Activated CD8-positive, alpha-beta memory T cell treated with anti-CD3 and anti-CD28 coated beads for 4 hours (primary cell): ENCODE results near the gene RNU1-3.
A peak's percentile ranks its signal among the peaks of the same experiment; 100 is the strongest.
"Not testable (repeated sequence)": the region's sequence is repeated elsewhere in the genome, so short reads cannot be mapped to it uniquely, and the experiment has no call there.

ENCODE experiments used
- DNase-seq, 2 donors: peaks; one replicate each; pipeline ENCODE4 v3.0.0-alpha.2; 2020; ENCODE audit warnings: low read depth in 2 of 2

The RNU1-3 gene

DNA sequence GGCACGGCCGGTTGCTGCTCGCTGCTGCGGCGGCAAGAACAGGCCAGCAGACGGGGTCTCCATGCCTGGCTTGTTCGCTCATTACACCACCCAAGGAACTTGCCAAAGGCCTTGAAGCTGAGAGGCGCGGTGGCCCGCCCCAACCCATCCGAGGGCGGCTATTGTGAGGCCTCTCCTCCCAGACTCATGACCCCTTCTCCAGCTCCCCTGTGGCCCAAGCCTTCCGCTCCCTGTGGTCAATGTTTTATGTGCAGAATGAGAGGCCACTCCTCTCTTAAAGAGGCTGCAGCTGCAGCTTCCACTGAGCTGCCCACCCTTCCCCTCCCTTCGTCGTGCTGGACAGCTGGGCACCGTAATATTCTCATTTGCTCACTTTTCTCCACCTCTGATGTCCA is 27.6 kb upstream of the RNU1-3 start:
- DNase-seq: not testable (repeated sequence)

DNA sequence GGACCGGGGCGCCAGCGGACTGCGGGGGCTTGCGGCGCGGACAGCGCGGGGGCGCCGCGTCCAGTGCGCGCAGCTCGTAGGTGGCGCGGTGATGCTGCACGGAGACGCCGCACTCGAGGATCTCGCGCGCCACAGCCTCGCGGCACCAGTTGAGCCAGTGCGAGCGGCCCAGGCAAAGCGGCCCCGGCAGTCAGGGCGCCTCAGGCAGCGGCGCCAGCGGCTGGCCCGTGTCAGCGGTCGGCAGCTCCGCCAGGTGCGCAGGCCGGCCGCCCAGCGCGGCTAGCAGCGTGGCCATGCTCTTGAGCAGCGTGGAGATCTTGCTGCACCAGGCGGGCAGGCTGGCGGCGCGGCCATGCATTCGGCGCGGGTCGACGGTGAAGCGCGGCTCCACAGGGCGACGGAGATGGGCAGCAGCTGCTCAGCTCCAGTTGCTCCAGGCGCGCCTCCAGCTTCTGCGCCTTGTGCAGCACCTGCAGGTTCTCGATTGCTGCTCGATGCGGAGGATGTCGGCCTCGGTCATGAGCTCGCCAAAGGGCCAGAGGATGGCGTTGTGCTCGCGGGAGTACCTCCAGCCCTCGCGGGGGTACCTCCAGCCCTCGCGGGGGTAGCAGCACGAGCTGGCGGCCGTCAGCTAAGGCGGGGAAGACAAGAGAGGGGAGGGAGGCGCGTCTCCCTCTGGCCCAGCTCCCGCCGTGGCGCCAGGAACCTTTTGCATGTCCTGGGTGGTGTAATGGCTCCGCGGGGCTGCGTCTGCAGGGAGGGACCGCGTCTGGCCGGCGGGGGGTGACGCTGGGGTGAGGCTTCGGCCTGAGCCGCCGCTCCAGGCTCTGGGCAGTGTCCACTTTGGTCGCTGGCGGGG is 26.9 kb upstream of the RNU1-3 start:
- not testable (repeated sequence) for DNase-seq

- DNase-seq: not testable (repeated sequence)
Measured at GRCh38 chr1:16692717-16693448, 26.1 kb upstream of the RNU1-3 start.

DNA sequence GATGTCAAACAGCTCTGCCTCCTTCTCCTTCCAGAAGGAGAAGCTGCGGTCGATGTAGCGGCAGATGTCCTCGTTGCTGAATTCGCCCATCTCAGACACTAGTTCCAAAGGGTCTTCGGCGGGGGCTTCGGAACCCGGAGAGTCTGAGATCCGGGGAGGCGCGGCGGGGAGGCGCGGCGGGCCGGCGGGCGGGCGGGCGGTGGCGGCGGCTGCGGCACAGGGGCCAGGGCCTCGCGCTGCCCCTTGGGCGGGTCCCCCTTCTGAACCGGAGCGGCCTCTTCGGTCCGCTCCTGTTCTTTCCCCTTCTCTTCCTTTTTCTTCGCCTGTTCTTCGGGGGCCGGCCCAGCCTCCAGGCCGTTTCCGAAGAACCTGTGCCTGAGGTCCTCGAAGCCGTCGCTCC is 25.5 kb upstream of the RNU1-3 start:
- not testable (repeated sequence) for DNase-seq

DNA sequence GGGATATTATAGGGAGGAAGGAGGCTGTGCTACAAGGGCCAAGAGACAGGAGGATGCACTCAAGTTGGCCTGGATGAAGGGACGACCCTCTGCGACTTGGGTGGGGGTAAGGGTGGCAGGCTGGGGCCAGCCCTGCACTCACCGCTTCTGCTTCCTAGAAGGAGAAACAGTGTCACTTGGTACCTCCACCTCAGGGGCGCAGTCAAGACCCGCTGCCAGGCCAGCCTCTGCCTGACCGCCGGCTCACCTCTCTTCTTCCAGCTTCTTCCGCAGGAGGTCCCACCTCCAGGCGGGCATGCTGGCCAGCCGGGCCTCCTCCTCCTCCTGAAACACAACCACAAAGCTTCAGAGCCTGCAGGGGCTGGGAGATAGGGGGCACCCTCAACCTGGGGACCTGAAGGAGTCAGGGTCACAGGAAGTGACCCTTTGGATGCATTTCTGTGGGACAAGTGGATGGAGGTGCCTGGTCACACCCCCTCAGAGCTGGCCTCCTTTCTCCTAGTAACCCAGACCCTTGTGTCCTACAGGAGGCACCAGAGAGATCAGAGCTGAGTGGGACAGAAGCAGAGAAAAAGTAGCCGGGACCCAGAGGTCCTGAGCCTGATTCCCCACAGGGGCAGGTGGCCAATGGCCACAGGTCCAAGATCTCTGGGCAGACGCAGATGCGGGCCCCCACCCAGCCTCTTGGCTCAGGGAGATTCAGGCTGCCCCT is 24.4 kb upstream of the RNU1-3 start:
- not testable (repeated sequence) for DNase-seq

DNA sequence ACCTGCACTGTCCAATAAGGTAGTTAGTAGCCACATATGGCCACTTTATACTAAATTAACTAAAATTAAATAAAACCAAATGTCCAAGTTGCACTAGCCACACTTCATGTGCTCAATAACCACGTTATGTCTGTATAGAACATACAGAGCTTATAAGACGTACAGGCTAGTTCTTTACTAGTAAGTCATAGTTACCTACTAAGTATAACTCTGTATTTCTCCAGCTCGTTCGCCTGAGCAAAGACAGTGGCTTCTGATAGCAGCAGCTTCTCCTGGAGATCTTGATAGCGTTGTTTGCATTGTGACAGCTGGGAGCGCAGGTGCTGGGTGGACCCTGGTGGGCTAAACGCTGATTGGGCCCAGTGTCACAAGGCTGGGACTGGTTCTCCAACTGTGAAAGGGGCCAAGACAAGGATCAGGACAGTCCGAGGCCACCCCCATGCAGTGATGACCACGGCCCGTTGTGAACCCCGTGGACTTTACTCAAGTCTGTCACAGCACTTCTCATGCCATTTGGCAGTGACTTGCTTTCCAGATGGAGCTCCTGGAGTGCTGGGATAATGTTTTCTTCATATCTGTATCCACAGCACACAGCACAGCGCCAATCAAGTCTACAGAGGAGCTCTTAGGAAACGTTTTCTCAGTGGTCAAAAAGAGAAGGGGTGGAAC is 20.5 kb upstream of the RNU1-3 start:
- DNase-seq: not testable (repeated sequence)

- DNase-seq: not testable (repeated sequence)
Measured at GRCh38 chr1:16685445-16686371, 19.0 kb upstream of the RNU1-3 start.

DNA sequence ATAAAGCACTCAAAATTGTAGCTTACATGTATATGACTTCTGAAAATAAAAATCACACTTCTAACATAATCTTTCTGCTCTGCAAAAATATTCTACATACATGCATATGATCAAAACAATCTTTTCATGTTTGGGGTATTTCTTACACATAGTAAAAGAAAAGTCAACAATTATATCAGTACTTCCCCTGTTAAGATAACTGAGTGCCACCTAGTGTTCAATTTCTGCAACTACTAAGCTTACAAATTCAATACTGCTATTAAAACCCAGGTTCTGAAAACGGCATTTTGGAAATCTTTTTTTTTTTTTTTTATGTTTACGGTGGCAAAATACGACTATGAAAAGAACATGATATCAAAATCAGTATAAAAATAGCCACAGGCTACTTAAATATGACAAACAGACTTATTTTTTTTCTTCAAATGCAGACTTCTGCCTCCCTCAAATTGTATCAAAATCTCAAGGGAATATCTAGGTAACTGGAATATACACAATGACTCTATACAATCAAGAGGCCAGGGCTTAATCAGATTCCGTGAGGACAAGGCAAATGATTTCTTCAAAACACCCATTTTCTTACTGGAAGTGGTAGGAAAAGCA is 18.1 kb upstream of the RNU1-3 start:
- DNase-seq: not testable (repeated sequence)

GRCh38 chr1:16684152-16684551 is 17.4 kb upstream of the RNU1-3 start:
- not testable (repeated sequence) for DNase-seq

GRCh38 chr1:16682803-16683202 is 16.1 kb upstream of the RNU1-3 start:
- not testable (repeated sequence) for DNase-seq

GRCh38 chr1:16680366-16680765 is 13.6 kb upstream of the RNU1-3 start:
- not testable (repeated sequence) for DNase-seq

GRCh38 chr1:16677552-16678431 is 11.0 kb upstream of the RNU1-3 start:
- DNase-seq: peak in 1 of 2 donors; percentile 20

- not testable (repeated sequence) for DNase-seq
Measured at GRCh38 chr1:16676661-16677523, 10.1 kb upstream of the RNU1-3 start.

- DNase-seq: not testable (repeated sequence)
Measured at GRCh38 chr1:16675118-16675510, 8.4 kb upstream of the RNU1-3 start.

DNA sequence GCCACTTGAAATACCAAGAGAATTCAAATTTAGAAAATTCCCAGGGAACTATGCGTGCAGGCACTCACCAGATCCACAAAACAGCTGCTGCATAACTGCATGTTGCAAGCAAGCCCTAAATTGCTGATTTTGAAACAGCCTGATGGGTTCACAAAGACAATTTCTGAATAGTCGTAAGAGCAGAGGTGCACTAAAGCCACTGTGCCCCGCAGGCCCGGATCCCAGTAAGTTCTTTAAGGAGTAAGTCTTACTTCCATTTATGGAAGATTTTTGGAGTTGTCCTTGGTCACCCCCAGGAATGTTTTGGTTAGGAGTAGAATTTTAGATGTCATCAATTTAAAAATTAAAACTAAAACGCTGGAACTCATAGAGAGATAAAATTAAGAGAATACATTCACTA is 7.2 kb upstream of the RNU1-3 start:
- not testable (repeated sequence) for DNase-seq

- not testable (repeated sequence) for DNase-seq
Measured at GRCh38 chr1:16665836-16666235, 912 bp downstream of the RNU1-3 start.

- DNase-seq: not testable (repeated sequence)
Measured at GRCh38 chr1:16658234-16658633, 8.5 kb downstream of the RNU1-3 start.
